Right lobe of liver (tissue), 4 donors: ENCODE data around the gene GPR39.

Source experiments
- POLR2A ChIP-seq: fragments of 450-650 bp; IDR thresholded peaks from one replicate; pipeline ENCODE4 v1.6.1; 2017; ENCODE audit warnings: antibody characterized with exemption, mild to moderate bottlenecking
- TF ChIP-seq, protein P1 (sequence below), 4 donors: fragments of 200-600 bp in 3 of 4; fragments of 450-650 bp in 1 of 4; IDR thresholded peaks; one replicate each; pipeline versions ENCODE4 v1.5.1 to v1.8.0; 2016 to 2022; ENCODE audit warnings: antibody characterized with exemption in 4 of 4, mild to moderate bottlenecking in 2 of 4
- donor health status: DM: no; HTN: no; CAD: no.
- donor health status: DM: no; HTN: no; CAD: no.
- donor health status: DM: no; HTN: yes; CAD: no.

DNA sequence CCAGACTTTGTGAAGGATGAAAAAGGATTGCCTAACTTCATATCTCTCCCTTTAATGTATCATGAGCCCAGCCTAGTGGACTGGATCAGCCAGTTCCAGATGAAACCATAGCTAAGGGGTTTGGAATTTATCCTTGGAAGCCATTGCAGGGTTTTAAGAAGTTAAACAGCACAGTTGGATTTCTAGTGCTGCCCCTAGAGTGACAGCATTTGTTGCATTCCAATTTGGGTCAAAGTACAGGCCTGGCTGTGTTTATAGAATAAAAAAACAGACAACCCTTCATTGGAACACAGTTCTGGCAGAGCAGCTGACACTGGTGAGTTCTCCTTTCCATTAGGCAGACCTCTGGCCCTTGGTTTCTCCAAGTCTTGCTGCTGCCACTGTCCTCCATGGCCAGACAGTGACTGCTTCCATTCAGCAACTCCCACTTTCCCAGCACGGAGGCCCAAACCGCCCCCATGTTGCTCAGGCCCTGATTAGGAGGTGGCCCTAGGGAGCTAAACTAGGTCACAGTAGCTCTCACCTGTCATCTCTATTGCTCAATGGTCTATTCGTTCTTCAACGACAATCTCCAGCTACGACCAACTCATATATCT lies 8.0 kb downstream of the GPR39 start:
- TF ChIP-seq, protein P1, sequence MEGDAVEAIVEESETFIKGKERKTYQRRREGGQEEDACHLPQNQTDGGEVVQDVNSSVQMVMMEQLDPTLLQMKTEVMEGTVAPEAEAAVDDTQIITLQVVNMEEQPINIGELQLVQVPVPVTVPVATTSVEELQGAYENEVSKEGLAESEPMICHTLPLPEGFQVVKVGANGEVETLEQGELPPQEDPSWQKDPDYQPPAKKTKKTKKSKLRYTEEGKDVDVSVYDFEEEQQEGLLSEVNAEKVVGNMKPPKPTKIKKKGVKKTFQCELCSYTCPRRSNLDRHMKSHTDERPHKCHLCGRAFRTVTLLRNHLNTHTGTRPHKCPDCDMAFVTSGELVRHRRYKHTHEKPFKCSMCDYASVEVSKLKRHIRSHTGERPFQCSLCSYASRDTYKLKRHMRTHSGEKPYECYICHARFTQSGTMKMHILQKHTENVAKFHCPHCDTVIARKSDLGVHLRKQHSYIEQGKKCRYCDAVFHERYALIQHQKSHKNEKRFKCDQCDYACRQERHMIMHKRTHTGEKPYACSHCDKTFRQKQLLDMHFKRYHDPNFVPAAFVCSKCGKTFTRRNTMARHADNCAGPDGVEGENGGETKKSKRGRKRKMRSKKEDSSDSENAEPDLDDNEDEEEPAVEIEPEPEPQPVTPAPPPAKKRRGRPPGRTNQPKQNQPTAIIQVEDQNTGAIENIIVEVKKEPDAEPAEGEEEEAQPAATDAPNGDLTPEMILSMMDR (IDR thresholded peaks at IDR 0.05): peak in 2 of 4 donors; percentile 14 to 23
- no peak for TF ChIP-seq POLR2A
